ENCODE data around the gene UQCC2.

The UQCC2 gene

DNA sequence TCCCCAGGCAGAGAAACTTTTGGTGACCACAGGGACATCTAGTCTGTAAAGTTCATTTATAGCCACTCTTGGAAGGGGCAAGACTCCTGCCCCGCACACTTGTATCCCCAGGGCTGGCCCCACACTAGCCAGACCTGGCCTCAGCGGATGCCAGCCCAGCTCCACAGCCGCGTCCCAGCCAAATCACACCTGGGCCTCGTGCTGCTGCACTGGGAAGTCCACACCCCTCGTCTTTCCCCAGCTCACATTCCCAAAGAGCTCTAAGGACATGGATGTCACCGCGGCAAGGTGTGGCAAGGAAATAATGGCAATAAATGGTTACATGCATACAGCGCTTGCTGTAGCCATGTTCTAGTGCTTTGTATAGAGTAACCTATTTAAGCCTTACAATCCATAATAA is 26.7 kb upstream of the UQCC2 start:
- no peak overlapping the region for H3K27ac ChIP-seq
- TF ChIP-seq, protein P1, sequence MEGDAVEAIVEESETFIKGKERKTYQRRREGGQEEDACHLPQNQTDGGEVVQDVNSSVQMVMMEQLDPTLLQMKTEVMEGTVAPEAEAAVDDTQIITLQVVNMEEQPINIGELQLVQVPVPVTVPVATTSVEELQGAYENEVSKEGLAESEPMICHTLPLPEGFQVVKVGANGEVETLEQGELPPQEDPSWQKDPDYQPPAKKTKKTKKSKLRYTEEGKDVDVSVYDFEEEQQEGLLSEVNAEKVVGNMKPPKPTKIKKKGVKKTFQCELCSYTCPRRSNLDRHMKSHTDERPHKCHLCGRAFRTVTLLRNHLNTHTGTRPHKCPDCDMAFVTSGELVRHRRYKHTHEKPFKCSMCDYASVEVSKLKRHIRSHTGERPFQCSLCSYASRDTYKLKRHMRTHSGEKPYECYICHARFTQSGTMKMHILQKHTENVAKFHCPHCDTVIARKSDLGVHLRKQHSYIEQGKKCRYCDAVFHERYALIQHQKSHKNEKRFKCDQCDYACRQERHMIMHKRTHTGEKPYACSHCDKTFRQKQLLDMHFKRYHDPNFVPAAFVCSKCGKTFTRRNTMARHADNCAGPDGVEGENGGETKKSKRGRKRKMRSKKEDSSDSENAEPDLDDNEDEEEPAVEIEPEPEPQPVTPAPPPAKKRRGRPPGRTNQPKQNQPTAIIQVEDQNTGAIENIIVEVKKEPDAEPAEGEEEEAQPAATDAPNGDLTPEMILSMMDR (conservative IDR thresholded peaks at IDR 0.05), result no peak
- no peak for TF ChIP-seq ZFX (IDR thresholded peaks at IDR 0.05)

DNA sequence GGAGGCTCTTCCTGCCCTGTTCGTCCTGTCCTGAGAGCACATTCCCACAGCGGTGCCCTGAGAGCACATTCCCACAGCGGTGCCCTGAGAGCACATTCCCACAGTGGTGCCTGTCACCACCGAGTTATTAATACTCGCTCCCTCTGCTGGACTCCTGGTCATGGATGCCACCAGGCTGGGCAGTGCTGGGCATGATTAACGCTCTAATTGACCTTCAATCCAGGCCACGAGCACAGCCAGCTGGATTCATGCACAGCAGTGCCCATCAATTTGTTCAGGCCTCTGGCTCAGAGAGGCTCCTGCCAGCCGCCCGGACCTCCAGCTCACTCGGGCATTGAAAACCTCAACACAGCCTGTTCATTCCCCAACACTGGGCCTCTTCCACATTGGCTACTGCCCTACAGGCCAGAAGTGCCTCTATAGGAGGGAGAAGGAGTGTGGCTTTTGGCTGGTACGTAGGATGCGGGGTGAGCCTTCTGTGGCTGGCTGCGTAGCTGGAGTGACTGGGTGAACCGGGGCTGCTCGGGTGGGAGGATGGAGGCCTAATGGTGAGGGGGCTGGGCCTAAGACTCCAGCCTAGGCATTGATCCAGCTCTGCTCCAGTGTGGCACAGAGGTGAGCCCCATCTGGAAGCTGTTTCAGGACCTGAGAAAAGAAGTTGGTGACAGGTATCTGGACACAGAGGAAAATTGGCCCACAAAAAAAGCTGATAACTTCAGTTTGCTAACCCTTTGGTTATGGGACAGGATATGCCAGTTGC is 25.9 kb upstream of the UQCC2 start:
- TF ChIP-seq, protein P1 (conservative IDR thresholded peaks at IDR 0.05), result no peak
- TF ChIP-seq ZFX (IDR thresholded peaks at IDR 0.05), result no peak; the same call in 1 of the 2 replicates
- no peak overlapping the region; the same call in 1 of the 2 replicates for H3K27ac ChIP-seq

DNA sequence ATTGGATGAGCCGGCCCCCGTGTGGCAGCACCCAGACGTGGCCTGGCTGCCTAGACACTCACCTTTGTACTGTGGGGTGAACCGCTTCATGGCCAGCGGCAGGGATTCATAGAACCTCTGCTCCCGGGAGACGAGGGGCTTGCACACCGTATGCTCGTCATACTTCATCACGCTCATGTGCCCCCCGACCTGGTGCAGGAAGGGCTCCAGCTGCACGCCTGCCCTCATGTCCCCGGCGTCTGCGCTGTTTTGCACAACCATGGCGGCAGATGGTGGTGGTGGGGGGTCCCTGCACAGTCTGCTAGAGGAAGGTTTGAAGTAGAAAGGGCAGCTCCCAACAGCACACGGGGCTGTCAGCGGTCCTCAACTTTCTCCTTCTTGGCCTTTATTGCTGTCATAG is 23.7 kb upstream of the UQCC2 start:
- TF ChIP-seq, protein P1 (conservative IDR thresholded peaks at IDR 0.05), result no peak
- no peak for TF ChIP-seq ZFX (IDR thresholded peaks at IDR 0.05)
- no peak overlapping the region; the same call in 1 of the 2 replicates for H3K27ac ChIP-seq

DNA sequence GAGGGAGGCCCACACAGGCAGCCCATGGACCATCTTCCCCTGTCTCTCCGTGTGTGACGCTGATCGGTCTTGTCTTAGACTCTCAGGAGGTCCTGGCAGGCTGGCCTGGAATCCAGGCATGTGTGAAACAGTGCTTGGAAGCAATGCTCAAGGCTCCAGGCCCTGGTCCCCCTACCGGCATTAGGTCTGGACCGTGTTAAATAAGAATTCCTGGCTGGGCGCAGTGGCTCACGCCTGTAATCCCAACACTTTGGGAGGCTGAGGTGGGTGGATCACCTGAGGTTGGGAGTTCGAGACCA is 22.2 kb upstream of the UQCC2 start:
- no peak for TF ChIP-seq ZFX (IDR thresholded peaks at IDR 0.05)
- H3K27ac ChIP-seq, result peak overlapping the region; percentile 99

DNA sequence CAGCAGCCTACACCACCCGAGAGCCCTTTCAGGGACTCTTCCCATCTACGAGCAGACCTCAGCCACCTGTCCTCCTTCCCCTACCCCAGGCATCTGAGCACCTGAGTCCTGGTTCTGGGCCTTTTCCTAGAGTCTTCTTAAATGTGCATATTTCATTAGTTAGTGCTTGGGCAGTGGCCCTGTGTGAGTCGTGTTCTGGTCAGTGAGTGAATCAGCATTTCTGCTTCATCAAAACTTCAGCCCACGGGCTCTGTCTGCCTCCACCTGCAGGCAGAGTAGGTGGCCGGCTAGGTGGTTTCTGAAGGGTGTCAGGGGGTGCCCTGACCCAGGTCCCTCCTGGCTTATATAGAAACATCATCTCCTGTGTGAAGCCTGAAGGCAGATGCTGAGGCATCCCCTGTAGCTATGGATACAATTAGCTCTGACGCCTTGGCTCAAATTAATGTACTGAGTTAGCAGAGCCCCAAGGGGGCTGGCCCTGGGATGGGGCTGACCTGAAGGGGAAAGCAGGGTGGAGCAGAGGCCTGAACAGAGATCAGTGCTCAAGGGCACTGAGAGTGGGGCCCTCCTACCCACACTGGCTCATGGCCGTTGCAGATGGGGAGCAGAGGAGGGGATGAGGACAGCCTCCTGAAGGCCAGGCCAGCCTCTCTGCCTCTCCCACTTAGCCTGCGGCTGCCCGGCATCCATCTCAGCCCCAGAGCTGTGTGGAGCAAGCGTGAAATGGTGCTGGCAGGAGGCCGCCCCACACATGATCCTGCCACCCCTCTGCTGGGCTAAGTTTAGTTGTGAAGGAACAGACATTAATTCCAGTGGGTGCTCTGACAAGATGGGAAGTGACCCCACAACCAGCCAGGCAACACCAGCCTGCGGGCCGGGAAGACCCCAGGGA is 21.6 kb upstream of the UQCC2 start:
- TF ChIP-seq, protein P1 (conservative IDR thresholded peaks at IDR 0.05), result no peak
- H3K27ac ChIP-seq, result peak overlapping the region; percentile 99

DNA sequence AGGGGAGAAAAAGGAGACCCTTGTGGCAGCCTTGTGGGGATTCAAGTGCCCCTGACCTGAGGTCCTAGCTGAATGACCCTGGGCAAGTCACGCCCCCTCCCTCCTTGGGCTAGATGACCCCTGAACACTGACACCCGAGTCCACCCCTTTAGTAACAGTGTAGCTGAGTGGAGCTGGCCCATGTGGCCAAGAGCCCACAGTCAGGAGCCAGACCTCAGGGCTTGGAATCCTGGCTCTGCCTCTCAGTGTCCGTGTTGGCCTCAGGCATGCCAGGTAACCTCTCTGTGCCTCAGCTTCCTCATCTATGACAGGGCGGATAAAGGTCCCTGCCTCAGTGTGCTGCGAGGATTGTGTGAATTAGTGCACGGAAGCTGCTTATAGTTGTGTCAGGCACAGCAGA is 20.9 kb upstream of the UQCC2 start:
- H3K27ac ChIP-seq, result peak overlapping the region; percentile 99
- TF ChIP-seq, protein P1 (conservative IDR thresholded peaks at IDR 0.05), result no peak
- no peak for TF ChIP-seq ZFX (IDR thresholded peaks at IDR 0.05)

DNA sequence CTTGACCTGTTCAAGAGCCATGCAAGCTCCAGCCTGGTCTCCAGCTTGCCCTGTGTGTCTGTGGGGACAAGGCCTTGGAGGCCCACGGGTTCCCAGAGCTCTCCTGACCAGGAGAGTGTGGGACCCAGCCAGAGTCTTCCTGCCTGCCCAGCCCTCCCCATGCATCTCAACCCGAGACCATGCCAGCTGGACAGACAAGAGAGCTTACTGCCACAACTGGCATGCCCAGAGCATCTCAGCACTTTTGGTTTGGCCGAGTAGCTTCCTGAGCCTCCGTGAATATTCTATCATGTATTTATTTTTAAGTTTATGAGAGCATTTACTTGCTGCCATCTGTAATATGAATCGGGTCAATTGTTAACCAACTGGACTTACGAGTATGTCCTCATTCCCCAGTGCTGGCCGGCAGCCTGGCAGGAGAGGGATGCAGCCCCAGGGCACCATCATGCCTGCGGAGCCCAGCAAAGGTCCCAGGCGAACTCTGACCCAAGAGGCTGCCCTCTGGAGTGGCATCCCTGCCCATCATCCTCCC is 20.3 kb upstream of the UQCC2 start:
- no peak for TF ChIP-seq ZFX (IDR thresholded peaks at IDR 0.05)
- TF ChIP-seq, protein P1 (conservative IDR thresholded peaks at IDR 0.05), result no peak
- H3K27ac ChIP-seq, result peak overlapping the region; percentile 99

All from C4-2B (cell line).